H1 (cell line): ENCODE measurements around the gene COLEC11. TPM values are rescaled to one million over a fixed set of nuclear protein-coding genes. Genes with fewer than 3 reads are reported as not detected.
"Not testable (repeated sequence)": the region's sequence is repeated elsewhere in the genome, so short reads cannot be mapped to it uniquely, and the experiment has no call there.

Source experiments
- CTCF ChIA-PET: fragments of 300-600 bp; sonication (Branson Sonifier 250); formaldehyde crosslinking; loops from one replicate; lab custom pipeline; 2021; ENCODE audit not compliant: partially characterized antibody; lab: Charles Lee
- POLR2A ChIA-PET: fragments of 300-600 bp; sonication (Branson Sonifier 250); formaldehyde crosslinking; loops from one replicate; lab custom pipeline; 2021; ENCODE audit warnings: inconsistent platforms; ENCODE audit not compliant: partially characterized antibody; lab: Charles Lee
- DNase-seq, 2 experiments: peaks; one replicate each; pipeline versions ENCODE4 v3.0.0 to v3.0.0-alpha.2; 2010 to 2022; ENCODE audit warnings: low spot score in 2 of 2, low read depth in 1 of 2, mixed read lengths in 1 of 2
- FAIRE-seq: peaks from 2 replicates; lab custom pipeline; 2011; peaks lifted over from hg19 to GRCh38; lab: Jason Lieb, UNC
- H2AFZ ChIP-seq: 2 replicates; pipeline ENCODE4 v1.8.1; 2012; ENCODE audit warnings: low read length, inconsistent platforms
- H2AK5ac ChIP-seq: 2 replicates; pipeline ENCODE4 v1.6.1; 2013; ENCODE audit warnings: low read depth, low read length
- H2BK120ac ChIP-seq: replicated peaks from 2 replicates; pipeline ENCODE3; 2013; ENCODE audit warnings: low read depth, low read length, inconsistent platforms
- H2BK12ac ChIP-seq: 2 replicates; pipeline ENCODE4 v1.6.1; 2013; ENCODE audit warnings: low read depth, low read length
- H2BK15ac ChIP-seq: 2 replicates; pipeline ENCODE4 v1.6.1; 2013; ENCODE audit warnings: low read length
- H2BK20ac ChIP-seq: 2 replicates; pipeline ENCODE4 v1.6.1; 2013; ENCODE audit warnings: low read length
- H2BK5ac ChIP-seq: 2 replicates; pipeline ENCODE4 v1.6.1; 2013; ENCODE audit warnings: low read depth, low read length
- H3K14ac ChIP-seq: 2 replicates; pipeline ENCODE4 v1.6.1; 2013; ENCODE audit warnings: inconsistent platforms; ENCODE audit not compliant: insufficient read length
- H3K18ac ChIP-seq: 2 replicates; pipeline ENCODE4 v1.6.1; 2013; ENCODE audit warnings: low read length; ENCODE audit errors: extremely low read depth
- H3K23ac ChIP-seq: 2 replicates; pipeline ENCODE4 v1.6.1; 2013; ENCODE audit warnings: inconsistent platforms; ENCODE audit not compliant: insufficient read length
- H3K23me2 ChIP-seq: 2 replicates; pipeline ENCODE4 v1.6.1; 2013; ENCODE audit warnings: low read depth, low read length
- H3K27ac ChIP-seq: 2 replicates; pipeline ENCODE4 v1.6.1; 2011; ENCODE audit warnings: low read depth, low read length, inconsistent platforms
- H3K27me3 ChIP-seq, 4 experiments: replicated peaks in 1 of 4; 1 replicate in 1 of 4; 2 replicates in 3 of 4; pipeline versions ENCODE4 v1.6.1 to v1.8.1; 2011 to 2013; ENCODE audit warnings: low read length in 3 of 4, mild to moderate bottlenecking in 3 of 4, inconsistent platforms in 2 of 4, mixed read lengths in 2 of 4, moderate library complexity in 1 of 4; ENCODE audit not compliant: control insufficient read depth in 3 of 4, insufficient read depth in 3 of 4; ENCODE audit errors: extremely low read depth in 1 of 4
- H3K36me3 ChIP-seq, 4 experiments: 2 replicates each; pipeline versions ENCODE4 v1.6.1 to v1.8.1; 2011 to 2013; ENCODE audit warnings: mild to moderate bottlenecking in 4 of 4, low read length in 3 of 4, moderate library complexity in 2 of 4, control low read depth in 1 of 4, inconsistent platforms in 1 of 4; ENCODE audit not compliant: insufficient read depth in 4 of 4, control insufficient read depth in 2 of 4
- H3K4ac ChIP-seq: replicated peaks from 2 replicates; pipeline ENCODE3; 2013; ENCODE audit warnings: low read length, low read depth, mixed read lengths, inconsistent platforms; ENCODE audit not compliant: insufficient read length
- H3K4me1 ChIP-seq, 4 experiments: replicated peaks in 1 of 4; 1 replicate in 1 of 4; 2 replicates in 3 of 4; pipeline versions ENCODE4 v1.6.1 to v1.8.1; 2011 to 2013; ENCODE audit warnings: low read length in 3 of 4, inconsistent platforms in 2 of 4, mixed read lengths in 1 of 4; ENCODE audit not compliant: insufficient read depth in 4 of 4, control insufficient read depth in 3 of 4
- H3K4me2 ChIP-seq, 2 experiments: 2 replicates each; pipeline versions ENCODE4 v1.6.1 to v1.8.1; 2011 to 2013; ENCODE audit warnings: low read depth in 2 of 2, low read length in 2 of 2, control low read depth in 1 of 2, inconsistent platforms in 1 of 2, mild to moderate bottlenecking in 1 of 2; ENCODE audit not compliant: insufficient read depth in 1 of 2
- H3K4me3 ChIP-seq, 4 experiments: fragments of 200-600, 300-600 bp in 1 of 4; sonication (generic), shearing (Covaris generic), sonication (Bioruptor Twin) in 1 of 4; 2 replicates each; pipeline versions ENCODE4 v1.5.1 to v1.8.1; 2011 to 2016; ENCODE audit warnings: low read length in 4 of 4, low read depth in 3 of 4, control low read depth in 2 of 4, inconsistent platforms in 2 of 4, mild to moderate bottlenecking in 2 of 4, mixed read lengths in 1 of 4, moderate library complexity in 1 of 4; ENCODE audit not compliant: insufficient read depth in 2 of 4; ENCODE audit errors: extremely low read depth in 1 of 4
- H3K56ac ChIP-seq: replicated peaks from 2 replicates; pipeline ENCODE3; 2013; ENCODE audit warnings: low read depth, mild to moderate bottlenecking, mixed read lengths, low read length, inconsistent platforms; ENCODE audit not compliant: insufficient read length
- H3K79me1 ChIP-seq: 2 replicates; pipeline ENCODE4 v1.6.1; 2013; ENCODE audit warnings: low read depth, low read length, control low read depth
- H3K79me2 ChIP-seq, 2 experiments: 2 replicates each; pipeline versions ENCODE4 v1.6.1 to v1.8.1; 2012 to 2013; ENCODE audit warnings: low read length in 2 of 2, mild to moderate bottlenecking in 2 of 2, inconsistent platforms in 1 of 2; ENCODE audit not compliant: insufficient read depth in 2 of 2, control insufficient read depth in 1 of 2
- H3K9ac ChIP-seq, 4 experiments: replicated peaks in 1 of 4; 1 replicate in 1 of 4; 2 replicates in 3 of 4; pipeline versions ENCODE4 v1.6.1 to v1.8.1; 2011 to 2013; ENCODE audit warnings: low read depth in 3 of 4, low read length in 3 of 4, control low read depth in 2 of 4, mild to moderate bottlenecking in 2 of 4, moderate library complexity in 2 of 4, inconsistent platforms in 1 of 4; ENCODE audit errors: extremely low read depth in 1 of 4
- H3K9me3 ChIP-seq, 2 experiments: 2 replicates each; pipeline versions ENCODE4 v1.6.1 to v1.8.1; 2012 to 2013; ENCODE audit warnings: mild to moderate bottlenecking in 2 of 2, moderate library complexity in 2 of 2, control low read depth in 1 of 2, inconsistent platforms in 1 of 2, low read depth in 1 of 2, low read length in 1 of 2, mixed read lengths in 1 of 2; ENCODE audit not compliant: insufficient read depth in 2 of 2
- H4K20me1 ChIP-seq, 2 experiments: replicated peaks in 1 of 2; 2 replicates each; pipeline versions ENCODE3 to v1.8.1; 2011 to 2013; ENCODE audit warnings: inconsistent platforms in 2 of 2, low read length in 2 of 2, mild to moderate bottlenecking in 1 of 2; ENCODE audit not compliant: insufficient read depth in 2 of 2, control insufficient read depth in 1 of 2
- H4K5ac ChIP-seq: 2 replicates; pipeline ENCODE4 v1.6.1; 2013; ENCODE audit warnings: low read length, low read depth, mixed read lengths, inconsistent platforms; ENCODE audit not compliant: insufficient read length
- H4K8ac ChIP-seq: 2 replicates; pipeline ENCODE4 v1.8.0; 2013; ENCODE audit warnings: mild to moderate bottlenecking, moderate library complexity, low read length, inconsistent platforms; ENCODE audit not compliant: insufficient read depth; ENCODE audit errors: extremely low read depth
- H4K91ac ChIP-seq: replicated peaks from 2 replicates; pipeline ENCODE3; 2013; ENCODE audit warnings: low read length, mixed read lengths, inconsistent platforms; ENCODE audit not compliant: insufficient read length
- WGBS, 2 experiments: shearing (Covaris generic) in 1 of 2; methylation state at CpG; one replicate each; pipeline versions ENCODE4 v1.1.6 to v1.1.7; 2013 to 2015; ENCODE audit warnings: low lambda C conversion rate in 2 of 2, mixed read lengths in 2 of 2, inconsistent platforms in 1 of 2, low coverage in 1 of 2, missing lambda C conversion rate in 1 of 2; ENCODE audit not compliant: insufficient replicate concordance in 2 of 2, insufficient coverage in 1 of 2, insufficient read length in 1 of 2; ENCODE audit errors: extremely low coverage in 1 of 2, missing lambda C conversion rate in 1 of 2; 5-methylcytosine and 5-hydroxymethylcytosine counted together
- polyA plus RNA-seq, 7 experiments: library from polyadenylated mRNA; depleted of rRNA in 3 of 7; stranded (reverse) in 5 of 7; unstranded in 2 of 7; fragments of >200 nt in 5 of 7; fragments of 200-250 nt in 2 of 7; gene quantifications; 1 replicate in 5 of 7; 2 replicates in 1 of 7; 4 replicates in 1 of 7; pipeline versions ENCODE4 v1.2.1 to v1.2.3, GENCODE V29; 2011 to 2013; ENCODE audit warnings: missing spikeins in 2 of 7, mixed read lengths in 2 of 7
- total RNA-seq: library from RNA; stranded (reverse); fragmentation: NEBNext Ultra II Directional; extraction: Animal tissue kit (Norgen Biotek cat#: 25700); gene quantifications from 2 replicates; pipeline ENCODE4 v1.2.1, GENCODE V29; 2021

COLEC11 gene
- total and polyA plus RNA-seq, 2 of the 8 experiments (the other 6 are each of a cell fraction or from before 2014, with no cell fraction given): 0.47 to 0.80 TPM

DNA sequence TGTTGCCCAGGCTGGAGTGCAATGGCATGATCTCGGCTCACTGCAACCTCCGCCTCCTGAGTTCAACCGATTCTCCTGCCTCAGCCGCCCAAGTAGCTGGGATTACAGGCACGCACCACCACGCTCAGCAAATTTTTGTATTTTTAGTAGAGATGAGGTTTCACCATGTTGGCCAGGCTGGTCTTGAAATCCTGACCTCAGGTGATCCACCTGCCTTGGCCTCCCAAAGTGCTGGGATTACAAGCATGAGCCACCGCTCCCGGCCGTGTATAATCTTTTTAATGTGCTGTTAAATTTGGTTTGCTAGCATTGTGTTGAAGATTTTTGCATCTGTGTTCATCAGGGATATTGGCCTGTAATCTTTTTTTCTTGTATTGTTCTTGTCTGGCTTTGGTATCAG, 24.7 kb downstream of the COLEC11 start:
- FAIRE-seq, POLR2A ChIA-PET, H3K4ac ChIP-seq: not testable (repeated sequence)

More for the DNA sequence above, 24.7 kb downstream of the COLEC11 start:
- H3K56ac ChIP-seq, H4K8ac ChIP-seq, H3K4me3 ChIP-seq, H2BK120ac ChIP-seq, H2BK5ac ChIP-seq, H4K20me1 ChIP-seq, H3K27me3 ChIP-seq, H4K5ac ChIP-seq, H3K4me1 ChIP-seq, H3K4me2 ChIP-seq, H3K23me2 ChIP-seq, H2BK20ac ChIP-seq, H3K36me3 ChIP-seq, H3K23ac ChIP-seq, H3K27ac ChIP-seq, H3K79me2 ChIP-seq, H3K18ac ChIP-seq, H3K9ac ChIP-seq, H2AFZ ChIP-seq, H3K79me1 ChIP-seq, H2AK5ac ChIP-seq, H2BK15ac ChIP-seq, H3K14ac ChIP-seq, H4K91ac ChIP-seq, H2BK12ac ChIP-seq, DNase-seq: not testable (repeated sequence)
- H3K9me3 ChIP-seq: peaks cover 8 to 14% of the 10 kb centered on the region in 2 experiments; a peak in 2 of 4 replicates
- CTCF ChIA-PET: interaction anchor here (0.6 kb wide), 1 partner anchor 180 kb away, joined by 3 read pairs; no protein-coding TSS in a partner anchor
- WGBS, 2 experiments: 89% methylated on average over 9 of the region's 9 CpGs; no CpG with 5 or more reads in 1 of the 2 experiments
